Astrocyte (in vitro differentiated cells and primary cell): Measurements from ENCODE around the gene KRT36. TPM values are rescaled to one million over a fixed set of nuclear protein-coding genes. Genes with fewer than 3 reads are reported as not detected.

Source experiments
- DNase-seq: peaks from one replicate; pipeline ENCODE4 v3.0.0-alpha.2; 2010; ENCODE audit warnings: low read depth
- FAIRE-seq: peaks from 2 replicates; lab custom pipeline; 2011; peaks lifted over from hg19 to GRCh38; lab: Jason Lieb, UNC
- H2AFZ ChIP-seq: 2 replicates; pipeline ENCODE4 v1.6.0; 2012; ENCODE audit warnings: low read depth, low read length, inconsistent platforms
- H3K27ac ChIP-seq: 2 replicates; pipeline ENCODE4 v1.5.1; 2011; ENCODE audit warnings: low read depth, low read length, inconsistent platforms
- H3K27me3 ChIP-seq: 2 replicates; pipeline ENCODE4 v1.6.0; 2011; ENCODE audit warnings: low read length, inconsistent platforms; ENCODE audit not compliant: insufficient read depth
- H3K36me3 ChIP-seq: 2 replicates; pipeline ENCODE4 v1.5.1; 2011; ENCODE audit warnings: low read length, inconsistent platforms; ENCODE audit not compliant: insufficient read depth
- H3K4me1 ChIP-seq: 2 replicates; pipeline ENCODE4 v1.5.1; 2011; ENCODE audit warnings: low read length, inconsistent platforms; ENCODE audit not compliant: insufficient read depth
- H3K4me2 ChIP-seq: 2 replicates; pipeline ENCODE4 v1.6.0; 2012; ENCODE audit warnings: low read length, inconsistent platforms
- H3K4me3 ChIP-seq: 2 replicates; pipeline ENCODE4 v1.5.1; 2011; ENCODE audit warnings: low read depth, mild to moderate bottlenecking, low read length, inconsistent platforms; ENCODE audit not compliant: insufficient read depth
- H3K79me2 ChIP-seq: 2 replicates; pipeline ENCODE4 v1.6.0; 2012; ENCODE audit warnings: mild to moderate bottlenecking, low read length, inconsistent platforms; ENCODE audit not compliant: insufficient read depth
- H3K9ac ChIP-seq: 2 replicates; pipeline ENCODE4 v1.6.0; 2012; ENCODE audit warnings: mild to moderate bottlenecking, low read length, inconsistent platforms
- H3K9me3 ChIP-seq: 2 replicates; pipeline ENCODE4 v1.5.1; 2012; ENCODE audit warnings: low read depth, mild to moderate bottlenecking, low read length, inconsistent platforms; ENCODE audit not compliant: insufficient read depth
- H4K20me1 ChIP-seq: 2 replicates; pipeline ENCODE4 v1.6.0; 2012; ENCODE audit warnings: low read length, inconsistent platforms; ENCODE audit not compliant: insufficient read depth
- H3K27ac Mint-ChIP-seq: one replicate; pipeline ENCODE4 v1.8.0; 2021; ENCODE audit warnings: mild to moderate bottlenecking, mixed read lengths; ENCODE audit not compliant: unreplicated experiment
- H3K27me3 Mint-ChIP-seq: one replicate; pipeline ENCODE4 v1.8.0; 2021; ENCODE audit warnings: low read depth, mixed read lengths; ENCODE audit not compliant: unreplicated experiment
- H3K36me3 Mint-ChIP-seq: one replicate; pipeline ENCODE4 v1.8.0; 2021; ENCODE audit warnings: low read depth, mixed read lengths; ENCODE audit not compliant: unreplicated experiment
- H3K4me1 Mint-ChIP-seq: one replicate; pipeline ENCODE4 v1.8.0; 2021; ENCODE audit warnings: low read depth, mixed read lengths; ENCODE audit not compliant: unreplicated experiment
- H3K4me3 Mint-ChIP-seq: one replicate; pipeline ENCODE4 v1.8.0; 2021; ENCODE audit warnings: mild to moderate bottlenecking, moderate library complexity, mixed read lengths; ENCODE audit not compliant: unreplicated experiment
- H3K9me3 Mint-ChIP-seq: one replicate; pipeline ENCODE4 v1.8.0; 2021; ENCODE audit warnings: mild to moderate bottlenecking, mixed read lengths; ENCODE audit not compliant: unreplicated experiment
- EZH2 ChIP-seq: IDR thresholded peaks from 2 replicates; pipeline ENCODE4 v1.6.1; 2012; ENCODE audit warnings: mild to moderate bottlenecking, low read length, inconsistent platforms; ENCODE audit not compliant: insufficient read depth
- total RNA-seq: library from RNA; stranded (reverse); gene quantifications from 2 replicates; pipeline ENCODE4 v1.2.1, GENCODE V29; 2021
- TF ChIP-seq, protein P1 (sequence below): IDR thresholded peaks from 2 replicates; pipeline ENCODE4 v1.5.1; 2011; ENCODE audit warnings: low read depth, mild to moderate bottlenecking, inconsistent platforms, low read length, moderate library complexity; ENCODE audit not compliant: insufficient read depth

KRT36 gene
- total RNA-seq, 1 donor from 2014 or later, result not detected

DNA sequence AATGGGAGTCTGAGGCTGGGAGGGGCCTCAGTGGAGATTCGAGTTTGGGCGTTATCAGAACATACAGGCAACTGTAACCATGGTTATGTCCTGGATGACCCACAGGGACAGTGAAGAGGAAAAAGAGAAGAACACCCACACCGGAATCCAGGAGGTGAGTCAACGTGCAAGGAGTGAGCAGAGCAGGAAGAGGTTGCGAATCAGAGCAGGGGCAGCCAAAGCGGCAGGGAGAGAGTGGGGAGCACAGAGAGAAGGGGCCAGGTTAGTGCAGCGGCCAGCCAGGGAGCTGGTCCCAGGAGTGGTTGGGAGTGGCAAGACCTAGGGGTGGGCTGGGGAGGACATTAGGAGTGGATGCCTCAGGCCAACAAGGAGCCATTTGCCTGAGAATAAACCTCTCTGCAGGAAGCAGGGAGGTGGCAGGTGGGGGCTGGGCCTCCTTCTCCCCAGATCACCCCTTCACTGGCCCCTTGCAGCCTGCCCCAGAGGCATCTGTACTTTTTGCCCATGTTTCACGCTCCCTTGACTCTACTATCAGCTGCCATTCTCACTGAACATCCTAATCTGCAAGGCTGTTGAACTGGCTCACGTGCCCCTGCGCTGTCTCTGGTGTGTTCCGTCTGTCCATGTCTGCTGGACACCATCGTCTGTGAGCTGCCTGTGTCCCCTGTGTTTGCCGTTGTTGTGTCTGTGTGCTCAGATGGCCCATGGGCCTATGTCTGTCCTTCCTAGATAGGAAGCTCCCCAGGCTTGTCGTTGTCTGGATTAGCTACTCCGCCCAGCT lies 10.6 kb upstream of the KRT36 start:
- Histone ChIP-seq H2AFZ (peak overlapping the region; percentile 36), H3K79me2 (no peaks in the 10 kb centered on the region), H3K27ac (no peak overlapping the region), H3K9ac (no peak overlapping the region), H3K4me1 (peaks cover 16% of the 10 kb centered on the region), H4K20me1 (no peaks in the 10 kb centered on the region), H3K4me2 (peak overlapping the region; percentile 36), H3K27me3 (no peaks in the 10 kb centered on the region), H3K4me3 (no peak overlapping the region), H3K9me3 (no peaks in the 10 kb centered on the region), H3K36me3 (no peaks in the 10 kb centered on the region)
- peaks cover 6% of the 10 kb centered on the region for H3K4me1 Mint-ChIP-seq
- H3K27me3 Mint-ChIP-seq, result peaks cover 18% of the 10 kb centered on the region
- TF ChIP-seq, protein P1, sequence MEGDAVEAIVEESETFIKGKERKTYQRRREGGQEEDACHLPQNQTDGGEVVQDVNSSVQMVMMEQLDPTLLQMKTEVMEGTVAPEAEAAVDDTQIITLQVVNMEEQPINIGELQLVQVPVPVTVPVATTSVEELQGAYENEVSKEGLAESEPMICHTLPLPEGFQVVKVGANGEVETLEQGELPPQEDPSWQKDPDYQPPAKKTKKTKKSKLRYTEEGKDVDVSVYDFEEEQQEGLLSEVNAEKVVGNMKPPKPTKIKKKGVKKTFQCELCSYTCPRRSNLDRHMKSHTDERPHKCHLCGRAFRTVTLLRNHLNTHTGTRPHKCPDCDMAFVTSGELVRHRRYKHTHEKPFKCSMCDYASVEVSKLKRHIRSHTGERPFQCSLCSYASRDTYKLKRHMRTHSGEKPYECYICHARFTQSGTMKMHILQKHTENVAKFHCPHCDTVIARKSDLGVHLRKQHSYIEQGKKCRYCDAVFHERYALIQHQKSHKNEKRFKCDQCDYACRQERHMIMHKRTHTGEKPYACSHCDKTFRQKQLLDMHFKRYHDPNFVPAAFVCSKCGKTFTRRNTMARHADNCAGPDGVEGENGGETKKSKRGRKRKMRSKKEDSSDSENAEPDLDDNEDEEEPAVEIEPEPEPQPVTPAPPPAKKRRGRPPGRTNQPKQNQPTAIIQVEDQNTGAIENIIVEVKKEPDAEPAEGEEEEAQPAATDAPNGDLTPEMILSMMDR, result no peak
- no peak for TF ChIP-seq EZH2
- H3K4me3 Mint-ChIP-seq, result no peak overlapping the region
- H3K9me3 Mint-ChIP-seq, result peaks cover 3% of the 10 kb centered on the region
- H3K36me3 Mint-ChIP-seq, result peaks cover 2% of the 10 kb centered on the region
- FAIRE-seq, result no peak
- H3K27ac Mint-ChIP-seq, result peak overlapping the region; percentile 47
- peak; percentile 42 for DNase-seq

DNA sequence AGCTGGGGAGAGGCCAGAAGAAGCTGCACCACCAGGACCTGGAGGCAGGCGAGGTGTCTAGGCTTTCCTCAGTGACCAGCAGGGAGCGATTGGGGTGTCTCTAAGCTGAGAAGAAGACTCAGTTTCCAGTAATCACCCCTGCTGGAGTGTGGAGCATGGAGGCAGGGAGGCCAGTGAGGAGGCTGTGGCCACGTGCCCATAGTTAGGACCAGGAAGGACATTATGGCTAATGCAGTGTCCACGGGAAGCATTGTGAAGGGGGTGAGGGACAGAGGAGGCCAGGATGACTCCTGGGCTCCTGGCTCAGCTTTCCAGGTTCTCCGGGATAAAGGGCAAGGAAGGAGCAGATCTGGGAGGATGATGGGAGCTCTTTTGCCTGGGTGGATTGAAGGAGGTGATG lies 10.0 kb upstream of the KRT36 start:
- DNase-seq (no peak), FAIRE-seq (no peak)
- Mint-ChIP-seq H3K4me3 (no peak overlapping the region), H3K9me3 (peaks cover 3% of the 10 kb centered on the region), H3K27ac (peak overlapping the region; percentile 47), H3K4me1 (peaks cover 11% of the 10 kb centered on the region), H3K36me3 (peaks cover 2% of the 10 kb centered on the region), H3K27me3 (peaks cover 17% of the 10 kb centered on the region)
- Histone ChIP-seq H2AFZ (peak overlapping the region; percentile 36), H3K79me2 (no peaks in the 10 kb centered on the region), H3K4me1 (peaks cover 18% of the 10 kb centered on the region), H3K27me3 (no peaks in the 10 kb centered on the region), H3K9me3 (no peaks in the 10 kb centered on the region), H3K4me3 (no peak overlapping the region), H4K20me1 (no peaks in the 10 kb centered on the region), H3K4me2 (peak overlapping the region; percentile 36), H3K27ac (no peak overlapping the region), H3K36me3 (no peaks in the 10 kb centered on the region), H3K9ac (no peak overlapping the region)
- no peak for TF ChIP-seq EZH2
- TF ChIP-seq, protein P1, result no peak

DNA sequence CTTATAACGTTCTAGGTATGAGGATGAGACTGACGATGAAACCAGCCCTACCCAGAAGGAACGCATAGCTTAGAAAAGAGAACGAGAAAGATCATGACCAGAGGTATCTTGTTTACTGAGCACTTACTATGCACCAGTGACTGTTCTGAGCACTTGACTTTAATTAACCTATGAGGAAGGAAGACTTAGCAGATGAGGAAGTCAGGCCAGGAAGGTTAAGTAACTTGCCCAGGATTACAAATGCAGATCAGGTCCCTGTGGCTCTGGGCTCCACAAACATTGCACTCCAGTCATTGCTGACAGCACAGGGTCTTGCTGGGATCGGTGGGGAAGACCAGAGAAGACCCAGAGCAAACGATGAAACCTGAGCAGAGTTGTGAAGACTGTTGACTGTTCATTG lies 8.6 kb upstream of the KRT36 start:
- Histone ChIP-seq H3K27ac (no peak overlapping the region), H3K27me3 (no peaks in the 10 kb centered on the region), H3K4me2 (no peak overlapping the region), H3K4me1 (peaks cover 24% of the 10 kb centered on the region), H3K79me2 (no peaks in the 10 kb centered on the region), H3K4me3 (no peak overlapping the region), H4K20me1 (no peaks in the 10 kb centered on the region), H3K36me3 (no peaks in the 10 kb centered on the region), H2AFZ (no peak overlapping the region), H3K9ac (no peak overlapping the region), H3K9me3 (no peaks in the 10 kb centered on the region)
- no peak for FAIRE-seq
- H3K4me3 Mint-ChIP-seq, result no peak overlapping the region
- no peak for DNase-seq
- peaks cover 3% of the 10 kb centered on the region for H3K9me3 Mint-ChIP-seq
- H3K27me3 Mint-ChIP-seq, result peaks cover 15% of the 10 kb centered on the region
- H3K27ac Mint-ChIP-seq, result no peak overlapping the region
- peaks cover 2% of the 10 kb centered on the region for H3K36me3 Mint-ChIP-seq
- peaks cover 19% of the 10 kb centered on the region for H3K4me1 Mint-ChIP-seq
- TF ChIP-seq EZH2, result no peak
